NOMO-1 treated with dmso at 0.1 percent for 144 hours (cell line): Measurements from ENCODE around the gene MAP3K4.

Source experiments
- DNase-seq: peaks from one replicate; lab custom pipeline; 2025; ENCODE audit not compliant: unreplicated experiment; lab: John Stamatoyannopoulos, UW

Gene MAP3K4, protein sequence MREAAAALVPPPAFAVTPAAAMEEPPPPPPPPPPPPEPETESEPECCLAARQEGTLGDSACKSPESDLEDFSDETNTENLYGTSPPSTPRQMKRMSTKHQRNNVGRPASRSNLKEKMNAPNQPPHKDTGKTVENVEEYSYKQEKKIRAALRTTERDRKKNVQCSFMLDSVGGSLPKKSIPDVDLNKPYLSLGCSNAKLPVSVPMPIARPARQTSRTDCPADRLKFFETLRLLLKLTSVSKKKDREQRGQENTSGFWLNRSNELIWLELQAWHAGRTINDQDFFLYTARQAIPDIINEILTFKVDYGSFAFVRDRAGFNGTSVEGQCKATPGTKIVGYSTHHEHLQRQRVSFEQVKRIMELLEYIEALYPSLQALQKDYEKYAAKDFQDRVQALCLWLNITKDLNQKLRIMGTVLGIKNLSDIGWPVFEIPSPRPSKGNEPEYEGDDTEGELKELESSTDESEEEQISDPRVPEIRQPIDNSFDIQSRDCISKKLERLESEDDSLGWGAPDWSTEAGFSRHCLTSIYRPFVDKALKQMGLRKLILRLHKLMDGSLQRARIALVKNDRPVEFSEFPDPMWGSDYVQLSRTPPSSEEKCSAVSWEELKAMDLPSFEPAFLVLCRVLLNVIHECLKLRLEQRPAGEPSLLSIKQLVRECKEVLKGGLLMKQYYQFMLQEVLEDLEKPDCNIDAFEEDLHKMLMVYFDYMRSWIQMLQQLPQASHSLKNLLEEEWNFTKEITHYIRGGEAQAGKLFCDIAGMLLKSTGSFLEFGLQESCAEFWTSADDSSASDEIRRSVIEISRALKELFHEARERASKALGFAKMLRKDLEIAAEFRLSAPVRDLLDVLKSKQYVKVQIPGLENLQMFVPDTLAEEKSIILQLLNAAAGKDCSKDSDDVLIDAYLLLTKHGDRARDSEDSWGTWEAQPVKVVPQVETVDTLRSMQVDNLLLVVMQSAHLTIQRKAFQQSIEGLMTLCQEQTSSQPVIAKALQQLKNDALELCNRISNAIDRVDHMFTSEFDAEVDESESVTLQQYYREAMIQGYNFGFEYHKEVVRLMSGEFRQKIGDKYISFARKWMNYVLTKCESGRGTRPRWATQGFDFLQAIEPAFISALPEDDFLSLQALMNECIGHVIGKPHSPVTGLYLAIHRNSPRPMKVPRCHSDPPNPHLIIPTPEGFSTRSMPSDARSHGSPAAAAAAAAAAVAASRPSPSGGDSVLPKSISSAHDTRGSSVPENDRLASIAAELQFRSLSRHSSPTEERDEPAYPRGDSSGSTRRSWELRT (N-terminal part only)

DNA sequence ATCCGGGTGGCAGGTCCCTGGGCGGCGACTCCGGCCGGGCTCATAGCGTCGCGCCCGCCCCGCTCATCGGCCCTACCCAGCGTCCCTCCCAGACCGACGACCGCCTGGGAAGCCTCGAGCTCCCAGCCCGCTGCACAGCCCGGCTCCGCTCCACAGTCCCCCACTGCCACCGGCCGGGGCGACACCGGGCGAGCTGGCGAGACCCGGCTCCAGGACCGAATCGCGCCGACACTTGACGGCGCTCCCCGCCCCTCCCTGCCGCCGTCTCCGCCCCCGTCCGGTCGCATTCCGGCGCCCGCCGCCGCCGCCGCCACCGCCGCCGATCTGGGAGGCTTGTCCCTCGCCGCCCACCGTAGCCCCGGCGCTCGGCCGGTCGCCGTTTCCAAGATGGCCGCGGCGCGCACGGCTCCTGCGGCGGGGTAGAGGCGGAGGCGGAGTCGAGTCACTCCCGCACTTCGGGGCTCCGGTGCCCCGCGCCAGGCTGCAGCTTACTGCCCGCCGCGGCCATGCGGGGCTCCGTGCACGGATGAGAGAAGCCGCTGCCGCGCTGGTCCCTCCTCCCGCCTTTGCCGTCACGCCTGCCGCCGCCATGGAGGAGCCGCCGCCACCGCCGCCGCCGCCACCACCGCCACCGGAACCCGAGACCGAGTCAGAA is at the start of gene MAP3K4:
MAP3K4 (plus strand) TSS at position 364 of the 655 bp plus-strand sequence; CDS start at position 527, 163 bp downstream.
- DNase-seq: peak; percentile 54

DNA sequence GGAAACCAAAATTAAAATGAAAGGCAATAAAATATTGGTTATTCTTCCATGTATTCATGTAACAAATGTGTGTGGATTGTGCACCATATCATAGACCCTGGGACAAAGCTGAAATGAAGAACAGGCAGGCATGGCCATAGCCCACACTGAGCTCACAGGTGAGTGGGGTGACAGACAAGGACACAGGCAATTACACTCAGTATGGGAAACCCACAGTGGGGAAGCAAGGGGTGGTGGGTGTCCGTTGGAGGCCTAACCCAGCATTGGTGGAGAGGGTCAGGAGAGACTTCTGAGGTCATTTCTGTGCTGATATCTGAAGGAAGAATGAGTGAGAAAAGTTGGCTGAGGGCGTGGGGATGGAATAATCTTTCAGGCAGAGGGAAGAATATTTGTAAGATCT is 47.6 kb upstream of the MAP3K4 start:
- DNase-seq: no peak

DNA sequence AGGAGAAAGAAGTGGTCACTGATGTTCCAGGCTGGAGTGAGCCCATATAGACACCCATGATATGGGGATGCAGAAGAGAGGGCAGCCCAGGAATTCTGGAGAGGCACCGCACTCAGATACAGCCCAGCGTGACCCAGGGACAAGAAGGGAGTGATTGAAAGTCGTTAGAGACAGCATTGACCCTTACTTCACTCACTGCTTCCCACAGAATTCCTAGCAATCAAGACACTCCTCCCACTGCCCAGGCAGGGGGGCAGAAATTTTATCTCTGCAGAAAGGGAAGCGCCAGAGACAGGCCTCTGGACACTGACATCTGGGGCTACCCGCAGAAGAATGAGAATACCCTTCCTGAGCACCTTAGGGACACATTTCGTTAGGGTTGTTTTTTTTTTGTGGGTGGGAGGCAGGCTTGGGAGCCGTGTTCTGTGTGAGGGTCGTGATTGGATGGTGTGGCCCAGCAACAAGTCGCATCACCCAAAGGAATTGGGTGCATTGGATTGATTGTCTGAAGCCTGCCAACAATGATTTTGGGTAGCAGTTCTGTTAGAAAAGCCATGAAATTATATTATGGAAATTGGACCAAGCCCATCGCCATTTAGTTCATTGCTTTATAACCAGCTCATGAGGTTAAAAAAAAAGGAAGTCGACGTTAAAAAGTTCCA is 45.9 kb upstream of the MAP3K4 start:
- no peak for DNase-seq

DNA sequence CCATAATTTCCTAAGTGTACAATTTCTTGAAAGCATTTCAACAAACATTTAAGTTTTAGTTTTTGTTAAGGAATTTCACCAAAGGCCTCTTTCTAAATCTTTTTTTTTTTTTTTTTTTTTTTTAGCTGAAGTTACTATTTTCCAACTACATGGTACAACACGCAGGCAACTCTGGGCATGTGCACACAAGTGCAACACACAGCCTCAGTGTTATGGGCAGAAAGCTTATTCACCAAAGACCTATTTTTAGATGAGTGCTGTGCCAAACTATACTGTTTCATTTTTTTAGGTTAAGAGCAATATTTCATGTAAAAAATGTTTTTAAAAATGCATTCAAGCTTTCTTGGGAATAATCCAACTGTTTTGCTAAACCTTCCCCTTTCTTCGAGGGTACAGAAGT is 42.0 kb upstream of the MAP3K4 start:
- no peak for DNase-seq

DNA sequence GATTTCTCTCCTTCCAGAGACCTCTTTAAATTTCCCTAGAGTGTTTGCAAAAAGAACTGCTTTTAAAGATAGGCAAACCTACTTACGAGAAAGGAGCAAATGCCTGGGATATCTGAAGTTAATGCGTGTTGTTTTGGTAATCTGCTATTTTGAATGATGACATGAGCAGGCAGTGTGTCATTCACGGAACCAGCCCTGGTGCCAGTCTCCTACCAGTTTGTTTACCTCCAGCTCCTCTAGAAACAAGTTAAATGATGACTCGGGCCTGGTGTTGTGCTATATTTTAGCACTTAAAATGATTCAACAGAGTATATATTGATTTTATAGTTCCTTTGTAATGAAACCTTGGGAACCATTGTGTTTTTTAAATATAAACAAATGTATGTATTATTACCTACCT is 41.1 kb upstream of the MAP3K4 start:
- DNase-seq: no peak

DNA sequence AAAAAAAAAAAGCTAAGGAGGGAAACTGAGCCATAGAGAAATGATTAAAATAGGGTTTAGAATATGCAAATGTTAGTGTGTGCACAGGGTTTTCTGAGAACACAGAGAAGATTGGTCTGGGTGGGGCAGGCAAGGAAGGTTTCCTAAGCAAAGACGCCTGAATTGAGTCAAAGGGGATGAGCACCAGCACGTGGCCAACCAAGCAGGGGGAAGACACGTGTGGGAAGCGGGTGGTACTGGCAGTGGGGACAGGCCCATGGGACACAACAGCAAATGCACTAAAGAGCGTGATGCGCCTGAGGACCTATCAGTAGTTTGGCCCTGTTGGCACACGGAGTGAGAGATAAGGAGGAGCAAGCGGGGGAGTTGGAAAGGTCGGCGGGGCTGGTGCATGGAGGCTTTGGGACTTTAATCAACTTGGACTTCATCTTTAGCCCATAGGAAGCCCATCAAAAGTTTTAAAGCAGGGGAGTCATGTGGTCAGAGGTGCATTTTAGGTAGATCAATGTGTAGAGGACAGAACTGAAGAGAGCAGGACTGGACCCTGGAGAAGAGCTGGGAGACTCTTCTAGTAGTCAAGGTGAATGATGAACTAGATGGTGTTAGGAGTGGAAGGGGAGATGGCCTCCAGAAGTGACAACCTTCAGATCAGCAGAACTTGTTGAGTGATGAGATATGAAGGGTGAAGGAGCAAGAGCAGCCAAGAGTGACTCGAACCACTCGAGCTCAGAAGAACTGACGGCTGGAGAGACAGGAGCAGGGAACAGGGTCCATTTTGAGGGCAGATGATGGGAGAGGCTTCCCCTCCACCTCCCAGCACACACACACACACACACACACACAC is 40.2 kb upstream of the MAP3K4 start:
- DNase-seq: no peak

DNA sequence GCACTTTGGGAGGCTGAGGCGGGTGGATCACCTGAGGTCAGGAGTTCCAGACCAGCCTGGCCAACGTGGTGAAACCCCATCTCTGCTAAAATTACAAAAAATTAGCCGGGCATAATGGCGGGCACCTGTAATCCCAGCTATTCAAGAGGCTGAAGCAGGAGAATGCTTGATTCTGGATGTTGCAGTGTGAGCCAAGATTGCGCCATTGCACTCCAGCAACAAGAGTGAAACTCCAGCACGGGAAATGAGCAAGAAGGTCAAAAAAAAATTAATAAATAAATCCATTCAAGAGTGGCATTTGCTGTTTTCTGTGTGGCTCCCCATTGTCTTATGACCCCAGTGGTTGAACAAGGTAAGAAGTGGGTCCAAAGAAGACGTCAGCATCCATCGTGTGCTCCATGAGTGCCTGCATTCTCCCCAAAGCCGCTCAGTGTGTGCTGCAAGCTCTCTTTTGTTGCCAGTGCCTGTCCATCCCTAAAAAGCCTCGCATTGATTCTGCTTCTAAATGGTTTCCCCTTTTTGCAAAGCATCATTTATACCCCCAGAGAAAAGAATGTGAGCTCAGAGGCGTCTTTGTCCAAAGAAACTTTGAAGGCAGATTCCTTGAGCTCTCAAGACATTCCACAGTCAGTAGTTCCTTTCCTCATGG is 38.8 kb upstream of the MAP3K4 start:
- DNase-seq: no peak

DNA sequence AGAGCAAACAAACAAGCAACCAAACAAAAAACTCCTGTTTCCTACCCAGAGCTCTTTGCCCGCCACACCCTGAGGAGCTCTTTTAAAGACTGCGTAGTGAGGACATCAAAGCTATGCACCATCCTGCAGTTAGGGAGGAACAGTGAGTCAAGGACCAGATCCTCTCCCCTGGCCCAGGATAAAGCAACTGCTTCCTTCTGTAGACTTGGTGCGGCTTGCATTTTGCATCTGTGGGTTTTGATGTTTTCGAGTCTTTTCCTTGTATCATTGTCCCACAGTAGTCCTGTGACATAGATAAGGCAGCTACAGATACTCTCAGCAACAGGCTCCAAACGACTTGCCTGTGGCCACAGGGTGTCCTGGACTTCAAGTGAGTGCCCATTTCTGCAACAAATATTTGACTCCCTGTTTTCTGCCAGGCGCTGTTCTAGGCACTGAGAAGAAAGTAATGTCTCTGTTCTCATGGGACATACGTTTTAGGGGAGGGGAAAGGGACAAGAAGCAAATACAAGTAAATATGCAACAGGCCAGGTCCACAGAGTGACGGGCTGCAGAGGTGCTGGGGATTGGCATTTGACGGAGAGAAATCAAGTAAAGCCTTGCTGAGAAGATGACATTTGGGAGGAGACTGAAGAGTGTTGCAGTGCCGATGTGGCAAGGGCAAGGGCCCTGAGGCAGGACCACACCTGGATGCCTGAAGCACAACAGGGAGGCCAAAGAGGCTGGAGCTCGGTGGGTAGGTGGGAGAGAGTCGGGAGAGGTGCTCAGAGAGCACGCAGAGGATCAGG is 35.9 kb upstream of the MAP3K4 start:
- DNase-seq: no peak

DNA sequence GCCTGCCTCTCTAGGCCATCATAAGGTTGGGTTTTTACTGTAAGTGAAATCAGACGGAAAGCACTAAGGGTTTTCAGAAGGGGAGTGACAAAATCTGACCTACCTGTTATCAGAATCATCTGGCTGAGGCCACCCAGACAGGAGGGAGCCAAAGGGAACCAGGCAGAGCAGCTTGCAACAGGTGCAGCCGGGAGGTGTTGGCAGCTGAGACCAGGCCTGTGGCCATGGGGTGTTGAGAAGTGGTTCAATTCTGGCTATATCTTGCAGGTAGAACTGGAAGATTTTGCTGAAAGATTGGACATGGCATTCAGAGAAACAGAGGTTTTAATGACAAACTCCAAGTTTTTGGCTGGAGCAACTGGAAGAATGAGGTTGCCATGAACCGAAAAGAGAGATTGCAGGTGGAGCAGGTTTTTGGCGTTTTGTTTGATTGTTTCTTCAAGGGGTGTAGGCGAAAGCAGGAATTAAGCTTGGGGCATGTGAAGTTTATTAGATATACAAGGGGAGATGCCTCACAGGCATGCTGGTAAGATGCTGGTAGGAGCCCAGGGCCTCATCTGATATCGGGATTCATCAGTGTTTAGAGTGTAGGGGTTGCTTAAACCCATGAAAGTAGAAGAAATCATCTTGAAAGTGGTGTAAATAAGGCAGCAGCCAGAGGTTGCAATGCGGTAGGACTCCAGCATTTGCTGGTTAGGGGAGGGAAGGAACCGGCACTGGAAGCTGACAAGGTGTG is 35.1 kb upstream of the MAP3K4 start:
- DNase-seq: no peak

DNA sequence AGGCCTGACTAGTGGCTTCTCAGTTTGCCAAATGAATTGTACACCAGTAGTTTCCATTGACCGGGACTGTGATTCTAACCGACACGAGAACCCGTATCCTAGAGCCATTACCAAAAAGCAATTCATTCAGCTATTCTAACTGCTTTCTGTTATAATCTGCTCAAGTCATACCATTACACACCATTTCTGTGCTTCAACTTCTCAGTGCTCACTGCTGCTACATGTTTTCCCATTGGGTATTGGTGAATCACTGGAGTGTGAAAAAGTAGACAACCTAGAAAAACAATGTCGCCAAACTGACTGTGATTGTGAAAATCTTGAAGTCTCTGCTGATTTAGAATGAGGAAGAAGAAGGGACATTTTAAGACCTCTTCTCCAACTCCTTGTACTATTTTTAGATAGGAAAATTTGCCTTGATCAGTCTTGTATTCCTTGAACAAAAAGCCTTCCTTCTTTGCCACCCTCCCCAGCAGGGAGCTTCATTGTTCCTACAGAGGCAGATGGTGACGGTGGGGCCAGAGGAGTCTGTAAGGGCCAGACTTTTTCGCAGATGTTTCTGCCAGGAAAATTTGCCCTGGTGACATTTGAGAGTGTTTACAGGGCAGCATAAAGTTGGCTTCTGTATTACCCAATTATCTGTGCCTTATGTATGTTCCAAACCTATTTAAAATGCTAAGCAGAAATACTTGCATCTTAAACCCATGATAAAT is 31.7 kb upstream of the MAP3K4 start:
- no peak for DNase-seq

DNA sequence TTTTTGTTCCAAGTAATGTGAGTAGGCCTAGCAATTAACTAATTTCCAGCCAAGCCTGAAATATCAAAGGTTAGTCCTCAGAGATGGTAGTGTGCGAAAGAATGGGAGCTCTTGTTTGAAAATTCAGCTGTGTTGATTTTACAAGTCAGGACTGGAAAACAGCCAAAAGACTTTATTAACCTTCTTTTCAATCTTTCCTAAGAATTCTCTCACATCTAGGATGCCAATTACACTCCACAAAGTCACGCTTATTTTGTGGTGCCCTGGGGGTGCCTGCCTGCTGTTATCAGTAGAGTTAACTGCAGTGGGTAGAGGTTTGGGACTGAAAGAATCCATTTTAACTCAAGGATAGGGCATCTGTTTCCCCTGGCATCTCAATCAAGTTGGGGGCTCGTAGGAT is 30.7 kb upstream of the MAP3K4 start:
- DNase-seq: no peak

DNA sequence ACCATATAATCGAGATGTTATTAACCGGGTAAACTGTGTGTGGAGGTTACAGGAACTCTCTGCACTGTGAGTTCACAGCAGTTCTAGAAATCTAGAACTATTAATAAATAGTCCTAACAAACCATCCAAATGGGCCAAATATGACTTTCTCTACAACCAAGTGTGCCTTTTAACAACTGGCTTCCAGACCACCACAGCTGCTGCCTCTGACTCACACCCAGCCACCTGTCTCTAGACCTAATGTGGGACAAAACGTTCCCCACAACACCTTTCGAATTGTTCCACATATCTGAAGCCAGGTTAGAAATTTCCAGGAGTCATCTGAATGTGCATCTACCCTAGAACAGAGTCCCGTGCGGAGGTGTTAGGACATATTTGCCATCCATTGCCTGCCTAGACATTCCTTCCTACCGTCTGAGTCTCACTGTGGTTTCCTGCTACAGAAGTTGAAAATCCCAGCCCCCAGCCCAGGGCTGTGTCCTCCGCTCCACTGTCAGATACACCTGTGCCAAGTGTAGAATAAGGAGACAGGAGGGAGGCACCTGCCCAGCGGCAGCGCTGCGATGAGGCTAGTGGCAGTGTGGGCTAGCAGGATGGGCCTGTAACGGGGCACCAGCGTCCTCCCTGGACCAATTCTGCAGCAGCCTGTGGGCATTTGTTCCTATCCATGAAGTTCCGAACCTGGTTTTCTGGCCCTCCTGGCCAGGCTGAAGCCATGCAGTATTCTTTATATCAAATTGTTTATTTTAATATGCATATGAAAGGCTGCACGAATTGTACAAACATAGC is 28.5 kb upstream of the MAP3K4 start:
- no peak for DNase-seq

DNA sequence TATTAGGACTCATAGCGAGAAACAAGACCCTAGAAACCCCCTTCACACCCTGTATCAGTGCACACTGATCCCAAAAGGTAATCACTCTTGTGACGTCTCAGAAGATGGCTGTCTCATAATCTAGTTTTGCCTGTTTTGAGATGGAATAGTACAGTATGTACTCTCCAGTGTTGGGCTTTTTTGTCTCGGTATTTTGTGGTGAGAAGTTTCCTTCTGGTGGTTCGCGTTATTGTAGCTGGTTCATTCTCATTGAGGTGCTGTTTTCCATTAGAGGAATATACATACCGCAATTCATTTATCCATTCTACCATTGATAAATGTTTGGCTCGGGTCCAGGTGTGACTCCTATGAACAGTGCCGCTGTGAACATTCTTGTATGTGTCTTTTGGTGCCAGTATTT is 27.9 kb upstream of the MAP3K4 start:
- DNase-seq: no peak

DNA sequence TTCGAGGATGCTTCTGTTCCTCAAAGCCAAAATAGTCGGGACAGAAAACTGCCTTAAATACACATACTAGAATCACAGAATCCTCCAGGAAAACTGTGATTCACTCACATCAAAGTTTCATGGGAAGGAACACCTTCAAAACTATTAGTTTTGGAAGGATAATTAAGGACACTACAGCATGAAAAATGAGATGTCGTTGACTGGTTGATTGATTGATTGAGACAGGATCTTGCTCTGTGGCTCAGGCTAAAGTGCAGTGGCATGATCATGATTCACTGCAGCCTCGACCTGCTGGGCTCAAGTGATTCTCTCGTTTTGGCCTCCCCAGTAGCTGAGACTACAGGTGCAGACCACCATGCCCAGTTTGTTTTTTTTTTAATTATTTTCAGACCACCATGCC is 25.7 kb upstream of the MAP3K4 start:
- DNase-seq: no peak

DNA sequence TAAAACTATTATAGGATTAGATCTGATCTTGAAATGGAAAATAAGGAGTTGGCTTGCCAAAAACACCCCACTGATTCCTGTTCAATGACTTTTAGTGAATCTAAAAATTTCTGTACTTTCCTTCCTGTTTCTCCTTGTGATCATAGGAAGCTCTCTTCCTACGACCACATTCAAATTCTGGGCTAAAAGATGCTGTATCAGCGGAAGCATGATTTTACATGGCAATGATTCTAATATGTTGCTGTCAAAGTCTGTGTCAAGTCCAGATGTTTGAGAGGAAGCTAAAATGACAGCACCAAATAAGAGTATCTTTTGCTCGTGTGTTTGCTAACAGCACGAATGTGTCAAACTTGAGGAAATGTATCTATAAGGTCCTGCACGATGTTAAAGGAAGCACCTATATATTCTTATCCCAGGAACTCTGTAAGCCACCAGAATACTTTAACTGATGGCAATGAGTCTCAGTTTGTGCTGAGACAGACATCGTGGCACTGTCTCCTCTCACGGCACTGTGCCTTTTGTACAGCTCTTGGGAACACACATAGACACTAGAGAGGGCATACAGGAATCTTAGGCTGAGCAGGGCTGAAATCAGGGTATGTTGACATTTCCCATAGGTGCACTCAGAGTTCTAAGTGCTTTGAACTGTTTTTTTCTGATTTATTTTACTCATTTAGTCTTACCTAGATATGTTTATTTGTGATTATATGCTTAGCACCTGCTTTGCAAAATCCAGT is 24.9 kb upstream of the MAP3K4 start:
- DNase-seq: no peak
